Muscle layer of duodenum (tissue), 2 donors: ENCODE data around the gene SIGLECL1.

Experiments
- H3K27ac ChIP-seq: one replicate; pipeline ENCODE4 v1.7.0; 2013; ENCODE audit warnings: mild to moderate bottlenecking, low read length
- H3K27me3 ChIP-seq: one replicate; pipeline ENCODE4 v1.7.0; 2013; ENCODE audit warnings: low read depth, mild to moderate bottlenecking, control low read depth, low read length
- H3K36me3 ChIP-seq, 2 donors: one replicate each; pipeline ENCODE4 v1.7.0; 2013; ENCODE audit warnings: low read length in 2 of 2, control low read depth in 1 of 2, mild to moderate bottlenecking in 1 of 2; ENCODE audit not compliant: insufficient read depth in 2 of 2, control insufficient read depth in 1 of 2
- H3K4me1 ChIP-seq, 2 donors: one replicate each; pipeline ENCODE4 v1.7.0; 2013; ENCODE audit warnings: low read length in 2 of 2, mild to moderate bottlenecking in 2 of 2, control low read depth in 1 of 2, moderate library complexity in 1 of 2; ENCODE audit not compliant: insufficient read depth in 2 of 2, control insufficient read depth in 1 of 2
- H3K4me3 ChIP-seq, 2 donors: one replicate each; pipeline ENCODE4 v1.7.0; 2013; ENCODE audit warnings: low read length in 2 of 2, low read depth in 1 of 2, mild to moderate bottlenecking in 1 of 2
- H3K9me3 ChIP-seq, 2 donors: one replicate each; pipeline ENCODE4 v1.7.0; 2013; ENCODE audit warnings: low read length in 2 of 2, control low read depth in 1 of 2, mild to moderate bottlenecking in 1 of 2; ENCODE audit not compliant: control insufficient read depth in 1 of 2
- donor health status: healthy.

Gene SIGLECL1

DNA sequence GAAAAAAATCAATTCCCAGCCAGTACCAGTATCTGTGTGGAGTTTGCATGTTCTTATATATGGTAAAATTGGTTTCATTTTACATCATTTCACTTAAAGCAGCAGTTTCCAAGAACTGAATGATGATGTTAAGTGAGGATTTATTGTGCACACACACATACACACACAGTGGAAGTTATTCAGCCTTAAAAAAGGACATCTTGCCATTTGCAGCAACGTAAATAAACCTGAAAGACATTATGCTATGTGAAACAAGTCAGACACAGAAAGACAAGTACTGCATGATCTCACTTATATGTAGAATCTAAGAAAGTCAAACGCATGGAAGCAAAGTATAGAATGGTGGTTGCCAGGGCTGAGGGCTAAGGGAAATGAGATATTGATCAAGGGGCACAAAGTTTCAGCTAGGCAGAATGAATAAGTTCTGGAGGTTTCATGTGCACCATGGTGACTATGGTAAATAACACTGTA, 5.3 kb downstream of the SIGLECL1 start:
- no peak overlapping the region for H3K4me3 ChIP-seq
- H3K4me1 ChIP-seq: no peaks in the 10 kb centered on the region
- H3K27ac ChIP-seq: no peak overlapping the region
- no peaks in the 10 kb centered on the region for H3K36me3 ChIP-seq
- H3K9me3 ChIP-seq: no peaks in the 10 kb centered on the region
- H3K27me3 ChIP-seq: no peaks in the 10 kb centered on the region

GRCh38 chr19:51257471-51257870, 6.6 kb downstream of the SIGLECL1 start:
- H3K4me3 ChIP-seq: no peak overlapping the region
- no peaks in the 10 kb centered on the region for H3K9me3 ChIP-seq
- H3K27ac ChIP-seq: no peak overlapping the region
- H3K27me3 ChIP-seq: no peaks in the 10 kb centered on the region
- no peaks in the 10 kb centered on the region for H3K36me3 ChIP-seq
- no peaks in the 10 kb centered on the region for H3K4me1 ChIP-seq

DNA sequence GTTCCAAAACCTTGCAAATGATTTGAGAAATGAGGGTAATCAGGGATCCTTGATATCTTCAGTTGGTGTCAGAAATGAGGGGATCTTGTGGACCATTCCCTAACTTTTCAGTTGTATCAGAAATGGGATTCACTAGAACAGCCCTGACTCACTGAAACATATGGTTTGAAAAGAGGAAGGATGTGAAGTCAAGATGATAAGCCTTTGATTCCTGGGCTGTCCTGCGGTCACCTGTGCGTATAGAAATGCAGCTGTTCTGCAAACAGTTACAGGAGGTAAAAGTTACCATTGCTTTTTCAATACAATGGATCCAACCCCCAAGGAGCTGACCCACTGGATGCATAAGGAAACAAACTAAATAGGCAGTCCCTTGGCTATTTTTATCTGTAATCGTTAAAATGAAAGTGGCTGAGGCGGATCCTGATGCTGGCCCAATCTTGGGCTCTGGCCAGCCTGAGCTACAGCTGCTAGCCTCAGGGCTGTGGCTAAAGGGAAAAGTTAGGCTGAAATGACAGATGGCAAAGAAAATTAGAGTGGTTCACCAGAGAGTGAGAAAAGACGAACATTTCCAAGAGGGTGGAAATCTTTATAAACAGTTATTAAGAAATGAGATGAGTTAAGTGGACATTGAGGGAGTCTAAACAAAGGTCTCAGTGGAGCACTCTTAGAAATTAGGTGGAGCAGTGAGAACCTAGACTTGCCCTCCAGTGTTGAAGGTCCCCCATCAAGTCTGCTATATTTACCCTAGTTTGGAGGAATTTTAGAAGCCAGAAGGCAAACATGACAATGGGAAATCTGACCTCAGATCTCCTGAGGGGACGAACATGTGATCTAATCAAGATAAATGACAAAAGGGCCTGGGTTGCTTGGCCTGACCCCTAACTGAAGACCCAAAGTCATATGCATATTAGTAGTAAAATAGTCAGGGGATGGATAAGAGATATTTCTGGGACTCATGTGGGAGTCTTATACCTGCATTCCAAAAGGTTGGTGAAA, 7.6 kb downstream of the SIGLECL1 start:
- Histone ChIP-seq H3K36me3 (no peaks in the 10 kb centered on the region), H3K9me3 (no peaks in the 10 kb centered on the region), H3K27me3 (no peaks in the 10 kb centered on the region), H3K4me3 (no peak overlapping the region), H3K27ac (no peak overlapping the region), H3K4me1 (no peaks in the 10 kb centered on the region)

- Histone ChIP-seq H3K36me3 (no peaks in the 10 kb centered on the region), H3K4me1 (no peaks in the 10 kb centered on the region), H3K27me3 (no peaks in the 10 kb centered on the region), H3K27ac (no peak overlapping the region), H3K4me3 (no peak overlapping the region), H3K9me3 (no peaks in the 10 kb centered on the region)
These were observed 8.7 kb downstream of the SIGLECL1 start for GRCh38 chr19:51259348-51260245.

DNA sequence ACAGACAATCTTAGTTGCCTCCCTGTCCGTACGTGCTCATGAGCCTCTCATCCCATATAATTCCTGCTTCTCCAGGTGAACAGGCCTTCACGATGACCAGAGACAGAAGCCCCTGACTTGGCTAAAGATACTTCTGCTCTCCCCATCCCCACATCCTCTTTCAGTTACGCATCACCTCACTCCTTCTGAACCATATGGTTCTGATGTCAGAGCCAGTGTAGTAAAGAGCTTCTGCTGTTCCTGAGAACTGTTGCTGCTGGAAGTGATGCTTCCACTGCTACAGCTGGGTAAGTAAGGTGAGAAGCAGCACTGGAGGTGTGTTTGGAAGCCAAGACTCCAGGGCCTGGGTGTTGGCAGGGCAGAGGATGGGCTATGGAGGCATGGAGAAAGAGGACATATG, 12.9 kb downstream of the SIGLECL1 start:
- Histone ChIP-seq H3K36me3 (no peaks in the 10 kb centered on the region), H3K4me3 (no peak overlapping the region), H3K27ac (no peak overlapping the region), H3K27me3 (no peaks in the 10 kb centered on the region), H3K9me3 (no peaks in the 10 kb centered on the region), H3K4me1 (no peaks in the 10 kb centered on the region)

GRCh38 chr19:51271067-51271466, 20.2 kb downstream of the SIGLECL1 start:
- H3K4me3 ChIP-seq: no peak overlapping the region
- no peaks in the 10 kb centered on the region for H3K9me3 ChIP-seq

DNA sequence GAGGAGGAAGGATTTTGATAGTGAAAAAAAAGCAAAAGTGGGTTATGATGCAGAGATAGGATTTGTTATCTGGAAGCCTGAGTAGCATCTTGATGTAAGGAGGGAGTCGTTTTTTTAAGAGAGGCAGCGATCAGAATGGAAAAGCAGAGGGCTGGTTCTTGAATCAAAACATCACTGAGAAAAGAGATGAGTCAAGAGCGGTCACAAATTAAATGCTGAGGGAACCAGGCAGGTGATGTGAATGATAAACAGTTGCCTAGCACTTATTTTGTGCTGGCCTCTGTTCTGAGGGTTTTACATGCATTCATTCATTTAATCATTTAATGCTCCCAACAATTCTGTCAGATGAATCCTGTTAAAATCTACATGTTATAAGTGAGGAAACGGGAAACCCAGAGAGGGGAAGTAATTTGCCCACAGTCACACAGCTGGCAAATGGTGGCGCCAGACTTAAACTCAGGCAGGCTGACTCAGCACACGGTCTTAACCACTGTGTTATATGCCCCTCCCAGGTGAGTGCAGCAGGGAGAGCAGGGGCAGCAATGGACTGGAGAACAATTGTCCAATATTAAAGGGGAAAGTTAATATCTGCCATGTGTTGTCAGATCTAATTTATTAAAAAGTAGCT, 21.4 kb downstream of the SIGLECL1 start:
- H3K36me3 ChIP-seq: no peaks in the 10 kb centered on the region

More at GRCh38 chr19:51271067-51271466, 20.2 kb downstream of the SIGLECL1 start:
- H3K27ac ChIP-seq: no peak overlapping the region
- no peaks in the 10 kb centered on the region for H3K27me3 ChIP-seq
- H3K4me1 ChIP-seq: no peaks in the 10 kb centered on the region
- H3K36me3 ChIP-seq: no peaks in the 10 kb centered on the region

DNA sequence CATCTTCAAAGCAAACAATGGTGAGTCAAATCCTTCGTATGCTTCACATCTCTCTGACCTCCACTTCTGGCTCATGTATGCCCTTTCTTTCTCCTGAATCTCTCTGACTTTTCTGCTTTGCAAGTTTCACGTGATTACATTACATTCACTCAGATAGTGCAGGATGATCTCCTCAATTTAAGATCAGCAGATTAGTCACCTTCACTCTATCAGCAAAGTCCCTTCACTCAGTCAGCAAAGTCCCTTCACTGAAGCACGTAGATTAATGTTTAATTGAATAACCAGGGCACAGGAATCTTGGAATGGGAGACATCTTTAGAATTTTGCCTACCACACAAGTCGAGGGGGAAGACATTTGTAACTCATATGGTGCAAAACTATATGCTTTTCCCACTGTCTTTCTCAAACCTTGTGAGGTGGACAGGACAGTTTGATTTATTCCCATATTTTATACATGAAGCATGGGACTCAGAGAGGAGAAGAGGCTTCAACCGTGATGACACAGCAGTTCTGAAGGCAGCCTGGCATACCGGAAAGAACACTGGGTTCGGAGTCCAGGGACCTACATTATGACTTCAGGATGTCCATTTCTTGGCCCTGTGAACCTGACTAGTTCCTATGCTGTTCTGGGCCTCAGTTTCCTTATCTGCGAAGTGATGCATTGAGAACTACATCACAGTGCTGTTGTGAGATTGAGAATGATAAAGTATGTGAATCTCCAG, 23.3 kb downstream of the SIGLECL1 start:
- Histone ChIP-seq H3K27me3 (no peaks in the 10 kb centered on the region), H3K27ac (no peak overlapping the region), H3K36me3 (no peaks in the 10 kb centered on the region), H3K9me3 (no peaks in the 10 kb centered on the region), H3K4me3 (no peak overlapping the region), H3K4me1 (no peaks in the 10 kb centered on the region)

More for the DNA sequence above, 21.4 kb downstream of the SIGLECL1 start:
- no peaks in the 10 kb centered on the region for H3K4me1 ChIP-seq
- H3K4me3 ChIP-seq: no peak overlapping the region
- H3K27ac ChIP-seq: no peak overlapping the region
- H3K9me3 ChIP-seq: no peaks in the 10 kb centered on the region
- no peaks in the 10 kb centered on the region for H3K27me3 ChIP-seq

GRCh38 chr19:51277112-51277511, 26.2 kb downstream of the SIGLECL1 start:
- H3K27me3 ChIP-seq: no peaks in the 10 kb centered on the region
- H3K4me1 ChIP-seq: no peaks in the 10 kb centered on the region
- H3K27ac ChIP-seq: no peak overlapping the region
- peaks cover 0 to under 1% of the 10 kb centered on the region in 2 donors for H3K9me3 ChIP-seq
- H3K36me3 ChIP-seq: no peaks in the 10 kb centered on the region
- no peak overlapping the region for H3K4me3 ChIP-seq

GRCh38 chr19:51282335-51282734, 31.5 kb downstream of the SIGLECL1 start:
- Histone ChIP-seq H3K4me1 (no peaks in the 10 kb centered on the region), H3K27ac (no peak overlapping the region), H3K9me3 (peaks cover 0 to 3% of the 10 kb centered on the region in 2 donors), H3K27me3 (no peaks in the 10 kb centered on the region), H3K36me3 (no peaks in the 10 kb centered on the region), H3K4me3 (no peak overlapping the region)
